ENCODE results near the gene GRIK4.

GRIK4 gene

DNA sequence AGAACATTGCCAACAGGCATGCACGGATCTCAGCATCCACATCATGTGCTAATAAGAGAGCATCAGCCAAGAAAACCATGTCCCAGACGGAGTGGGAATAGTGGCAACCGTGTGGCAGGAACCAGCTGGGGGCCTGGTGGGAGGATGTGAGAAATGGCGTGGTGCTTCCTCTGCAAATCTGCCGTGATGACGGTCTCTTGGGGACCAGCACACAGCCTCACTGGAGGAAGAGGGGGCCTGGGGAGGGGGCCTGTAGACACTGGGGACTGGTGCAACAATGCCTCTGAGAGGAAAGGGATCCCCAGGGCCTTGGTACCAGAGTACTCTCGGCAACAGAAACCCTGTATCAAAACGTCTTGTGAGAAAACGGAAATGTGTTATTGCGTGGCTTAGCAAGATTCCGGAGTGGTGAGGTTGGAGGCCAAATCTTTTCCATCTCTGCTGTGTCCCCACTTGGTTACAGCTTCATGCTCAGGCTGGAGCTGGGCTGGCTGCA is 358.0 kb downstream of the GRIK4 start:
- TF ChIP-seq, protein P1, sequence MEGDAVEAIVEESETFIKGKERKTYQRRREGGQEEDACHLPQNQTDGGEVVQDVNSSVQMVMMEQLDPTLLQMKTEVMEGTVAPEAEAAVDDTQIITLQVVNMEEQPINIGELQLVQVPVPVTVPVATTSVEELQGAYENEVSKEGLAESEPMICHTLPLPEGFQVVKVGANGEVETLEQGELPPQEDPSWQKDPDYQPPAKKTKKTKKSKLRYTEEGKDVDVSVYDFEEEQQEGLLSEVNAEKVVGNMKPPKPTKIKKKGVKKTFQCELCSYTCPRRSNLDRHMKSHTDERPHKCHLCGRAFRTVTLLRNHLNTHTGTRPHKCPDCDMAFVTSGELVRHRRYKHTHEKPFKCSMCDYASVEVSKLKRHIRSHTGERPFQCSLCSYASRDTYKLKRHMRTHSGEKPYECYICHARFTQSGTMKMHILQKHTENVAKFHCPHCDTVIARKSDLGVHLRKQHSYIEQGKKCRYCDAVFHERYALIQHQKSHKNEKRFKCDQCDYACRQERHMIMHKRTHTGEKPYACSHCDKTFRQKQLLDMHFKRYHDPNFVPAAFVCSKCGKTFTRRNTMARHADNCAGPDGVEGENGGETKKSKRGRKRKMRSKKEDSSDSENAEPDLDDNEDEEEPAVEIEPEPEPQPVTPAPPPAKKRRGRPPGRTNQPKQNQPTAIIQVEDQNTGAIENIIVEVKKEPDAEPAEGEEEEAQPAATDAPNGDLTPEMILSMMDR (IDR thresholded peaks at IDR 0.05; ENCODE audit: low read depth, low read length, missing control alignments) = no peak
- no peak overlapping the region for H3K4me3 ChIP-seq (ENCODE audit: low read depth, low read length)
- DNase-seq (ENCODE audit: low read depth) = no peak

DNA sequence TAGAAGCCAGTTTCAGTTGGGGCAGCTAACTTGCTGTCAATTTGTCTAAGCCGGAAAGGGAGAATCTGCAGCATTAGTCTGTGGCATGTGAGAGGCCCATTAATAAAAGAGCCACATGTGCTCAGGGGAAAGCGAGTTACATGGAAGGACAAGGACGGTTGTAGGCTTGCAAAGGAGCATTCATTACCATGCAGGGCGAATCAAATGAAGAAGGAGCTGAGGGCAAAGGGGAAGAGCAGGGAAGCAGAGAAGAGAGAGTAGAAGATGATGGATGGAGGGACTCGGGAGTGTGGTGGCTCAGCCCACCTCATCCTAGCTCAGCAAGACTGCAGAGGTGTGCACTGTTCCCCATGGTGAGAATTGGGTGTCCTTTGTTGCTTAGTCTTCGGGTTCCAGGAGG is 359.6 kb downstream of the GRIK4 start:
- TF ChIP-seq, protein P1 (IDR thresholded peaks at IDR 0.05; ENCODE audit: low read depth, low read length, missing control alignments) = no peak

DNA sequence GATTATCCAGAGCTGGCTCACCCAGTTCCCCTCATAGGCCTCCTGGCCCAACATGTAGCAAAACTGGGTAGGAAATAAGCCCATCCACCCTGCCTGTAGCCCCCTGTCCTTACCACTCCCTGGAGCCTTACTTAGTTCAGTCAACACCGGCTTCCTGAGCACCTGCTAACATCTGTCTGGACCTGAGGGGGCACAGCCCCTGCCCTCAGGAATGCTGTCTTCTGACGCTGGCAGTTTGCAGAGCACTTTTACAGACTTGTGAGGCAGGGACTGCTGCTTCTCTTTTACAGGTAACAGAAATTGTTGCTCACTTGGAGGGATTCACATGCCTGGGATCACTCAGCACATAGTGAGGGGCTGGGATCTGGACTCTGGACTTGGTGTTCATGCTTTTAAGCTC is 360.4 kb downstream of the GRIK4 start:
- H3K4me3 ChIP-seq (ENCODE audit: low read depth, low read length) = no peak overlapping the region
- DNase-seq (ENCODE audit: low read depth) = no peak
- TF ChIP-seq, protein P1 (IDR thresholded peaks at IDR 0.05; ENCODE audit: low read depth, low read length, missing control alignments) = no peak

More for the DNA sequence above, 359.6 kb downstream of the GRIK4 start:
- H3K4me3 ChIP-seq (ENCODE audit: low read depth, low read length) = no peak overlapping the region
- DNase-seq (ENCODE audit: low read depth) = no peak

DNA sequence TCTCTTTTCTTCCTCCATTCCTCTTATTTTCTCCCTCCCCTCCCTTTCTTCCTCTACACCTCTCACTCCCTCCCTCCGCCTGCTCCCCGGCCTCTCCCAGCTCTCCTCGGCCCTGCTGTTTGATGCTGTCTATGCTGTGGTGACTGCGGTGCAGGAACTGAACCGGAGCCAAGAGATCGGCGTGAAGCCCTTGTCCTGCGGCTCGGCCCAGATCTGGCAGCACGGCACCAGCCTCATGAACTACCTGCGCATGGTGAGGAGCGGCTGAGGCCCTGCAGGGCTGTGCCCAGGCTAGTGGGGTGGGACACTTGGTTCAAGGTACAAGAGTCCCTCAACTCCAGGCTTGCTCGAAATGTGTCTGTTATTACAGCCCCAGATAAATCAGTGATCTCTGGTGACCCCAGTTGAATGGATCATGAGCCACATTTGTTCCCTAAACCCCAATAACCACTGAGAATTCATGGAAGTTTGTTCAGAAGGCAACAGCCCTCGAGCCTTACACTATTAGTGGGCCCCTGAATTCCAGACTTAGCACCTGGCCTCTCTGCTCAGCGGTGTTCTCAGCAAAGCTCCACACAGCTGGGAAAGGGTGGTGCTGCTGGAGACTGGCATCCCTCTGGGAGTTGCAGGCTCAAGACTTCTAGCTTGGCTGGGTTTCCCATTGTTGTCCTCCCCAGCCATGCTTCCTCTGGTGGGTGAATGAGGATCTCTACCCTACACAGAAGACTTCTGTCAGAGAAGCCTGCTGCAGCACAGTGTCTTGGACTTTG is 362.6 kb downstream of the GRIK4 start:
- TF ChIP-seq, protein P1 (IDR thresholded peaks at IDR 0.05; ENCODE audit: low read depth, low read length, missing control alignments) = no peak
- no peak overlapping the region for H3K4me3 ChIP-seq (ENCODE audit: low read depth, low read length)
- DNase-seq (ENCODE audit: low read depth) = no peak

DNA sequence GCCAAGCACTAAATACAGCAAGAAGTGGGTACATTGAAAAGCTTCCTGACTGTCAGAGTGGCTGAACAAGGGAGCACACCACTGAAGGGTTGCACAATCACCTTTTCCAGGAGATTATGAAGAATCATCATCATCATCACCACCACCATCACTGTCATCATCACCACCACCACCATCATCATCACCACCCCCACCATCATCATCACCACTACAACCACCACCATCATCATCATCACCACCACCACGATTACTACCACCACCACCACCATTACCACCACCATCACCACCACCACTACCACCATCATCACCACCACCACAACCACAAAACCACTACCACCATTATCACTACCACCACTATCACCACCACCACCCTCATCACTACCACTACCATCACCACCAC is 364.4 kb downstream of the GRIK4 start:
- TF ChIP-seq, protein P1 (IDR thresholded peaks at IDR 0.05; ENCODE audit: low read depth, low read length, missing control alignments) = no peak
- no peak overlapping the region for H3K4me3 ChIP-seq (ENCODE audit: low read depth, low read length)
- no peak for DNase-seq (ENCODE audit: low read depth)

DNA sequence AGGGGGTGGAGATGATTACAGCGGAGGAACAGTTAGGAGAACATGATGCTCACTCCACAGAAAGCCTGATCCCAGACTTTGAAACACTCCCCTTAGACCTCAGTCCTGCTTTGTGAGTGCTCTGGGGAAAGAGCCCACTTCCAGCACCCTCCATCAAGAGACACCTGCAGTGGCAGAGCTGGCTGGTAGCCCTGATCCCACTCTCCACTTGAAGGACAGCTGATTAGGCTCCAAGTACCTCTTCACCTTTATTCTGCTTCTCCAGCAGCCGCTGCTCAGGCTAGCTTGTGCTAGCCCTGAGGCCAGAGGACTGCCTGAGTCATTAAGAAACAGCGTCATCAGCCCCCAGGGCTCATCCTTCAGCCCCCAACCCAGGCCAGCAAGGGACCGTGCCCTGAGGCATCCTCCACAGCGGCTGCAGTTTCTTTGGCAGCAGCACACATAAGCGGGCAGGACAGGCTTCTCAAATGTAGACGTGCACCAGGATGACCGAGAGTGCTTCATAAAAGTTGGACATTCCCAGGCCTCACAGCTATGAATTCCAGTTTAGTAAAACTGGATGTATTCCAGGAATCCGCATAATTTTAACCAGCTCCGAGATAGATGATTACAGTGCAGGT is 366.3 kb downstream of the GRIK4 start:
- DNase-seq (ENCODE audit: low read depth) = no peak
- TF ChIP-seq, protein P1 (IDR thresholded peaks at IDR 0.05; ENCODE audit: low read depth, low read length, missing control alignments) = no peak
- H3K4me3 ChIP-seq (ENCODE audit: low read depth, low read length) = no peak overlapping the region
